ENCODE results near the gene JMJD7. TPM values are rescaled to one million over a fixed set of nuclear protein-coding genes. Genes with fewer than 3 reads are reported as not detected.

Gene JMJD7
- total RNA-seq, 1 experiment from 2014 or later: 13.5 TPM

GRCh38 chr15:41880156-41880877 is 52.4 kb downstream of the JMJD7 start:
- no peak overlapping the region for H3K27ac ChIP-seq (ENCODE audit: low read depth, low read length)
- no peak for TF ChIP-seq ZNF274 (IDR thresholded peaks at IDR 0.05; ENCODE audit: low read depth, low read length)
- no peak for TF ChIP-seq POLR2A (IDR thresholded peaks at IDR 0.05; ENCODE audit: borderline replicate concordance, extremely low read depth, insufficient read depth, insufficient read length)
- no peak for TF ChIP-seq CTCF (IDR thresholded peaks at IDR 0.05 in 2 of 3, conservative IDR thresholded peaks at IDR 0.05 in 1 of 3; ENCODE audit: borderline replicate concordance in 1 of 3, insufficient read depth in 1 of 3, low read depth in 2 of 3, low read length in 2 of 3)
- no peak for TF ChIP-seq POLR2AphosphoS5 (IDR thresholded peaks at IDR 0.05; ENCODE audit: low read depth, low read length)
- TF ChIP-seq SIN3A (IDR thresholded peaks at IDR 0.05; ENCODE audit: low read depth): no peak
- no peak for TF ChIP-seq EZH2phosphoT487 (IDR thresholded peaks at IDR 0.05; ENCODE audit: borderline replicate concordance)
- TF ChIP-seq EZH2 (IDR thresholded peaks at IDR 0.05): no peak
- TF ChIP-seq YY1 (IDR thresholded peaks at IDR 0.05; ENCODE audit: extremely low read depth, insufficient replicate concordance, low read depth, low read length): no peak
- TF ChIP-seq SP1 (IDR thresholded peaks at IDR 0.05; ENCODE audit: low read depth): no peak
- no peak for TF ChIP-seq CBX3 (IDR thresholded peaks at IDR 0.05; ENCODE audit: low read depth)
- TF ChIP-seq RAD21 (IDR thresholded peaks at IDR 0.05; ENCODE audit: low read depth): no peak
- TF ChIP-seq TCF7L2 (IDR thresholded peaks at IDR 0.05; ENCODE audit: borderline replicate concordance, extremely low read depth, insufficient read depth, insufficient read length): no peak
- H3K36me3 ChIP-seq (ENCODE audit: control insufficient read depth in 1 of 2, insufficient read depth in 2 of 2, low read length in 2 of 2): no peaks in the 10 kb centered on the region
- ATAC-seq (no peak), DNase-seq (ENCODE audit: low read depth, low spot score) (no peak)
- ChIA-PET CTCF (no interaction called here), RAD21 (ENCODE audit: low non-redundant PET in 1 of 2, low total read pairs in 2 of 2, uncharacterized antibody in 2 of 2, unreplicated experiment in 2 of 2) (no interaction called here), POLR2A (no interaction called here)
- H3K9ac ChIP-seq (ENCODE audit: low read length): no peak overlapping the region
- no peaks in the 10 kb centered on the region for H3K4me1 ChIP-seq (ENCODE audit: control insufficient read depth in 1 of 2, insufficient read depth in 2 of 2, low read length in 2 of 2)
- intact Hi-C loops (cut with micrococcal nuclease): no loop called here
- no peaks in the 10 kb centered on the region for H3K9me3 ChIP-seq (ENCODE audit: control insufficient read depth in 1 of 2, insufficient read depth in 1 of 2, low read depth in 1 of 2, low read length in 2 of 2)
- no peaks in the 10 kb centered on the region for H3K27me3 ChIP-seq (ENCODE audit: insufficient read depth, low read length)
- H3K4me2 ChIP-seq (ENCODE audit: low read length): no peak overlapping the region
- no peaks in the 10 kb centered on the region for H3K9me2 ChIP-seq (ENCODE audit: insufficient read depth)
- no TSS peak for BruUV-seq (replicated peaks)
- H2AFZ ChIP-seq (ENCODE audit: low read depth, low read length, poor library complexity, severe bottlenecking): no peak overlapping the region
- no peaks in the 10 kb centered on the region for H3K79me2 ChIP-seq (ENCODE audit: insufficient read depth, low read length)
- no peak overlapping the region for H3K4me3 ChIP-seq (replicated peaks in 1 of 2; ENCODE audit: low read depth in 1 of 2, low read length in 2 of 2)
- H4K20me1 ChIP-seq (ENCODE audit: insufficient read depth): no peaks in the 10 kb centered on the region

All from HCT116 (cell line).